Body of pancreas (tissue), 4 donors: ENCODE results near the gene RBMS3.

ENCODE experiments used
- POLR2A ChIP-seq, 3 donors: fragments of 450-650 bp; IDR thresholded peaks; one replicate each; pipeline ENCODE4 v1.6.1; 2016; ENCODE audit warnings: antibody characterized with exemption in 3 of 3, mild to moderate bottlenecking in 2 of 3
- TF ChIP-seq, protein P1 (sequence below), 7 experiments: fragments of 450-650 bp in 4 of 7; fragments of 200-600 bp in 3 of 7; sonication (generic) in 3 of 7; IDR thresholded peaks; one replicate each; pipeline ENCODE4 v1.5.1; 2016 to 2019; ENCODE audit warnings: antibody characterized with exemption in 7 of 7

- TF ChIP-seq, protein P1, sequence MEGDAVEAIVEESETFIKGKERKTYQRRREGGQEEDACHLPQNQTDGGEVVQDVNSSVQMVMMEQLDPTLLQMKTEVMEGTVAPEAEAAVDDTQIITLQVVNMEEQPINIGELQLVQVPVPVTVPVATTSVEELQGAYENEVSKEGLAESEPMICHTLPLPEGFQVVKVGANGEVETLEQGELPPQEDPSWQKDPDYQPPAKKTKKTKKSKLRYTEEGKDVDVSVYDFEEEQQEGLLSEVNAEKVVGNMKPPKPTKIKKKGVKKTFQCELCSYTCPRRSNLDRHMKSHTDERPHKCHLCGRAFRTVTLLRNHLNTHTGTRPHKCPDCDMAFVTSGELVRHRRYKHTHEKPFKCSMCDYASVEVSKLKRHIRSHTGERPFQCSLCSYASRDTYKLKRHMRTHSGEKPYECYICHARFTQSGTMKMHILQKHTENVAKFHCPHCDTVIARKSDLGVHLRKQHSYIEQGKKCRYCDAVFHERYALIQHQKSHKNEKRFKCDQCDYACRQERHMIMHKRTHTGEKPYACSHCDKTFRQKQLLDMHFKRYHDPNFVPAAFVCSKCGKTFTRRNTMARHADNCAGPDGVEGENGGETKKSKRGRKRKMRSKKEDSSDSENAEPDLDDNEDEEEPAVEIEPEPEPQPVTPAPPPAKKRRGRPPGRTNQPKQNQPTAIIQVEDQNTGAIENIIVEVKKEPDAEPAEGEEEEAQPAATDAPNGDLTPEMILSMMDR (IDR thresholded peaks at IDR 0.05), result no peak
- TF ChIP-seq POLR2A (IDR thresholded peaks at IDR 0.05), result no peak
These were observed 573.0 kb downstream of the RBMS3 start for GRCh38 chr3:29853841-29854397.
